Activated T-cell treated with anti-CD3 and anti-CD28 coated beads for 1 hour (primary cell): ENCODE measurements around the gene USP4.
"Not testable (repeated sequence)": the region's sequence is repeated elsewhere in the genome, so short reads cannot be mapped to it uniquely, and the experiment has no call there.

Source experiments
- DNase-seq: peaks from one replicate; pipeline ENCODE4 v3.0.0-alpha.2; 2020; ENCODE audit warnings: low read depth

USP4 gene

DNA sequence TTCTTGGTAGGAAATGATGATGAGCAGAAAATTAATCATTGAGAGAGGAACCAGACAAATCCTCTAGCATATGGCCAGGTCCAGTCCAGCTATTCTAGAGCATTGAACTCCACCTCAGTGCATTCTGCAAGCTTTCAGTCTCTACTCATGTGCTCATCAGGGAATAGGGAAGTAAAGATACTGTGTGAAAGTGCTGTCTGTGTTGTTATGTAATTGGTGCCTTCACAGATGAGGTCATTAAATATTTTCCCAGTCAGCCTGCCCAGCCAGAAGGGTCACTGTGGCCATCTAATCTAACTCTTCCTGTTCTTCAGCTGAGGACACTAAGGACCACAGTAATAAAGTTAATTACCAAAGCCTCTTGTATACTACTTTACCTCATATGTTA lies 91.0 kb downstream of the USP4 start:
- no peak for DNase-seq

DNA sequence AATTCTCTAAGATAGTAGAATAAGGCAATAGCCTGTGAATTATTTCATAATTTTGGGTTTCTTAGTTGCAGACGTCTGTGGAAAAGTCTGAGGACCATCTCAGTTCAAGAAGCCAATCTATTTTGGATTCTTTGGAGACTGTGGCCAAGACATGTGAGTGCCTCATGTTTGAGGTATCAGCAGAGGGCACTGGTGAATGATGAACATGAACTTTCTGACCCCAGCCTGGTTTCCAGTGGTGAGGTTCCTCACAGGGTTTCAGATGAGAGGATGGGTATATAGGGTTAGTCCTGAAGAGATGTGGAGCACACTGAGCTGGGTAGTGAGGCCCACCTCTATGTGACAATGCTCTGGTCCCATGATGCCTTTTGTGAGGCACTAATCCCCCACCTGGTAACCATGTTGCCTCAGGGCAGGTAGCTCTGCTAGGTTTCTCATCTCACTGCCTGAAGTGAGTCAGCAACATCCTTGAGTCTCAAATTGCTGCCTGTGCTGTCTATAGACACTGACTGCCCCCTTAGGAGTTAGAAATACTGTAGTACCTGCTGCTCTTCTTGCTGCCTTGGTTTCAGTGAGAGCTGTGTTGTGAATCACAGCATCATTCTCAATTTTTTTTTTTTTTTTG lies 95.2 kb downstream of the USP4 start:
- no peak for DNase-seq

DNA sequence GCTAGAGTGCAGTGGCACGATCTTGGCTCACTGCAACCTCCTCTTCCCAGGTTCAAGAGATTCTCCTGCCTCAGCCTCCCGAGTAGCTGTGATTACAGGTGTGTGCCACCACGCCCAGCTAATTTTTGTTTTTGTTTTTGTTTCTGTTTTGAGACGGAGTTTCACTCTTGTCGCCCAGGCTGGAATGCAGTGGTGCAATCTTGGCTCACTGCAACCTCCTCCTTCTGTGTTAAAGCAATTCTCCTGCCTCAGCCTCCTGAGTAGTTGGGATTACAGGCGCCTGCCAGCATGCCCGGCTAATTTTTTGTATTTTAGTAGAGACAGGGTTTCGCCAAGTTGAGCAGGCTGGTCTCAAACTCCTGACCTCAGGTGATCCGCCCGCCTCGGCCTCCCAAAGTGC lies 99.8 kb downstream of the USP4 start:
- DNase-seq: not testable (repeated sequence)

DNA sequence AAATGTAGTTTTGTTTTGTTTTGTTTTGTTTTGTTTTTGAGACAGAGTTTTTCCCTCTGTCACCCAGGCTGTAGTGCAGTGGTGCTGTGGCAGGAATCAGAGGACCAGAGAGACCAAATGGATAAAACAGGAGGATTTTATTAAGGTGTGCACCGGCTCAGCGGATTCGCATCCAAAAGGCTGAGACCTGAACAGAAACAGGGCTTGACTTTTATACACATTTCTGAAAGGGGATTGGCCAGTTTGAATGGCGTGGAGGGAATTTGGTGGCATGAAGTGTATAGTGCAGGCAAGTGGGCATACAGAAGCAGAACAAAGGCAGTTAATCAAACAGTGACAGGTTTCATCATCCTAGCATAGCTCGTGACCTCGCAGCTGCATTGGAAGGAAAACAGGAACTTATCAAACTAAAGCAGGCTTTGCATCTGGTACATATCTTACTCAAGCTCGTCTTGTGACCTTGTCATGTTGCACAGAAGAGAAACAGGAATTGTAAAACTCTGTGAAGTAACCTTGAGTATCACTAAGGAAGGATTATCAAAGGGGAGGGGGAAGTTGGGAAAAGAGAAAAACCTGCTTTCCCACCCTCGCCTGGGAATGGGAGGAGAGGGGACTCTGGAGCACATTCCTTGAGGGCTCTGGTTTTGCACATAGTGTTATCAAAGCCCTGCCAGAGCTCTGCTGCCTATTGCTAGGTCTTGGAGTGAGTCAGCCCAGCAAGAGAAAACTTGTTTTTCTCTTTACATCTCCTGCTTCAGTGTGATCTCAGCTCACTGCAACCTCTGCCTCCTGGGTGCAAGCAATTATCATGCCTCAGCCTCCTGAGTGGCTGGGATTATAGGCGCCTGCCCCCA lies 101.4 kb downstream of the USP4 start:
- DNase-seq: no peak

DNA sequence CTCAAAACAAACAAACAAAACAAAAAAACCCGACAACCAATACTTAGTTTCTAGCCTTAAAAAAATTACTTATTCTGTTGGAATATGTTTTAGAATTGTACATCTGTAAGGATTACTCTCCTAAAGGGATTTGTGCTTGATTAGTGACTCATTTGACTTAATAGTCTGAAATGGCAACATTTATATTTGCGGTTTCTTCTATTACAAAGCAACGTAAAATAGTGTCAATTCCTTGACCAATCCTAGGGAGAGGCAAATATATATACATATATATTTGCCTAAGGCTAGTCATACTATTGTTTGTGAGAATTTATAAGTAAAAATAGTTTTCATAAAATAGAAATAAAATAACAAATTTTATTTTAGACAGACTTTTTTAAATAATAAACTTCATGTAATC lies 102.5 kb downstream of the USP4 start:
- no peak for DNase-seq

- DNase-seq: no peak
These were observed 103.6 kb downstream of the USP4 start for GRCh38 chr3:49236226-49236625.

DNA sequence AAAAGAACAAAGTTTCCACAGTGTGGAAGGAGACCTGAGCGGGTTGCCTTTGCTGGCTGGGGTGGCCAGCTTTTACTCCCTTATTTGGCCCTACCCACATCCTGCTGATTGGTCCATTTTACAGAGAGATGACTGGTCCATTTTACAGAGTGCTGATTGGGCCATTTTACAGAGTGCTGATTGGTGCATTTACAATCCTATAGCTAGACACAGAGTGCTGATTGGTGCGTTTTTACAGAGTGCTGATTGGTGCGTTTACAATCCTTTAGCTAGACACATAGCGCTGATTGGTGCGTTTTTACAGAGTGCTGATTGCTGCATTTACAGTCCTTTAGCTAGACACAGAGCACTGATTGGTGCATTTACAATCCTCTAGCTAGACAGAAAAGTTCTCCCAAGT lies 111.0 kb downstream of the USP4 start:
- DNase-seq: not testable (repeated sequence)
